Fibroblast of skin of left biceps (primary cell): ENCODE measurements around the gene G6PC3.
"Not testable (repeated sequence)": the region's sequence is repeated elsewhere in the genome, so short reads cannot be mapped to it uniquely, and the experiment has no call there.

Source experiments
- DNase-seq, 2 experiments: peaks; one replicate each; pipeline ENCODE4 v3.0.0-alpha.2; 2013; ENCODE audit warnings: low read depth in 2 of 2

G6PC3 gene

GRCh38 chr17:44084131-44084538 lies 13.6 kb downstream of the G6PC3 start:
- DNase-seq, result no peak

- DNase-seq, result no peak
Observed at GRCh38 chr17:44084921-44085320, 14.4 kb downstream of the G6PC3 start.

GRCh38 chr17:44085908-44086307 lies 15.4 kb downstream of the G6PC3 start:
- no peak for DNase-seq

- DNase-seq, result peak; percentile 84 to 86
Observed at GRCh38 chr17:44086364-44087311, 16.1 kb downstream of the G6PC3 start.

- DNase-seq, result no peak
Observed at GRCh38 chr17:44087319-44087718, 16.8 kb downstream of the G6PC3 start.

- DNase-seq, result no peak
Observed at GRCh38 chr17:44088254-44088653, 17.7 kb downstream of the G6PC3 start.

- DNase-seq, result no peak
Observed at GRCh38 chr17:44091200-44091997, 20.9 kb downstream of the G6PC3 start.

- DNase-seq, result no peak
Observed at GRCh38 chr17:44092051-44092450, 21.5 kb downstream of the G6PC3 start.

- no peak for DNase-seq
Observed at GRCh38 chr17:44093231-44093900, 22.8 kb downstream of the G6PC3 start.

- DNase-seq, result no peak
Observed at GRCh38 chr17:44094701-44095387, 24.3 kb downstream of the G6PC3 start.

GRCh38 chr17:44095388-44095646 lies 24.8 kb downstream of the G6PC3 start:
- DNase-seq, result no peak

- DNase-seq, result peak; percentile 79
Observed at GRCh38 chr17:44095647-44096496, 25.3 kb downstream of the G6PC3 start.

GRCh38 chr17:44097110-44097958 lies 26.8 kb downstream of the G6PC3 start:
- peak in 1 of 2 experiments; percentile 26 for DNase-seq

- DNase-seq, result not testable (repeated sequence)
Observed at GRCh38 chr17:44101858-44102257, 31.3 kb downstream of the G6PC3 start.

- no peak for DNase-seq
Observed at GRCh38 chr17:44102849-44103622, 32.5 kb downstream of the G6PC3 start.

GRCh38 chr17:44105483-44105882 lies 34.9 kb downstream of the G6PC3 start:
- no peak for DNase-seq

GRCh38 chr17:44105941-44106340 lies 35.4 kb downstream of the G6PC3 start:
- DNase-seq, result no peak

- DNase-seq, result no peak
Observed at GRCh38 chr17:44106801-44107200, 36.3 kb downstream of the G6PC3 start.
